HK-2 (cell line): ENCODE measurements around the gene SQSTM1.

Experiments
- DNase-seq: peaks from one replicate; pipeline ENCODE4 v3.0.0-alpha.2; 2018; ENCODE audit not compliant: unreplicated experiment

The SQSTM1 gene

DNA sequence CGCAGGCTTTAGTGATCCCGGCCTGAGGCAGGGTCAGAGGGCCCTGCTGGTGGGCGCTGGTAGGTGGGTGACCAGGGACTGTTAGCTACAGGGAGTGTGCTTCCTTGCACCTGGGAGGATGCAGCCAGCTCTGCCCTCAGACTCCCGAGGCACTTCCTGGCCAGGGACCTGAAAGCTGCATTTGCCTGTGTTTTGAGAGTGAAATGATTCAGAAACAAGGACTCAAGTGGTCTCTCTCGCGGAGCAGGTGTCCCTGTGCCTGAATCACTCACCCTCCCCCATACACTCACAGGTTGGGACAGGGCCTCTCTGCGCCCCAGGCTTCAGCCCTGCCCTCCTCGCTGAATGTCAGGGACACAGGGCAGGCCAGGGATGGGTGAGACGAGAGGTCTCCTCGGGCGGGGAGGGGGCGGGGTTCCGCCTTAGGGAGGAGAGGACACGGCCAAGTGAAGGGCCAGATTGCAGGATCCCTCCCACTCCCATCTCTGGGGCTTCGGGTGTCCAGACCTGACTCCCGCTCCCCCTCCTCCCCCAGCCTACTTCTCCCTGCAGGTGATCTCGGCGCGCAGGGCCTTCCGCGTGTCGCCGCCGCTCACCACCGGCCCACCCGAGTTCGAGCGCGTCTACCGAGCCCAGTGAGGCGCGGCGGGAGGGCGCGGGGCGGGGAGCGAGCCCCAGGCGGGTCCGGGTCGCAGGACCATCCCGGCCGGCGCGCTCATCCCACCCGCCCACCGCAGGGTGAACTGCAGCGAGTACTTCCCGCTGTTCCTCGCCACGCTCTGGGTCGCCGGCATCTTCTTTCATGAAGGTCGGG is 25.4 kb upstream of the SQSTM1 start:
- peak; percentile 35 for DNase-seq

DNA sequence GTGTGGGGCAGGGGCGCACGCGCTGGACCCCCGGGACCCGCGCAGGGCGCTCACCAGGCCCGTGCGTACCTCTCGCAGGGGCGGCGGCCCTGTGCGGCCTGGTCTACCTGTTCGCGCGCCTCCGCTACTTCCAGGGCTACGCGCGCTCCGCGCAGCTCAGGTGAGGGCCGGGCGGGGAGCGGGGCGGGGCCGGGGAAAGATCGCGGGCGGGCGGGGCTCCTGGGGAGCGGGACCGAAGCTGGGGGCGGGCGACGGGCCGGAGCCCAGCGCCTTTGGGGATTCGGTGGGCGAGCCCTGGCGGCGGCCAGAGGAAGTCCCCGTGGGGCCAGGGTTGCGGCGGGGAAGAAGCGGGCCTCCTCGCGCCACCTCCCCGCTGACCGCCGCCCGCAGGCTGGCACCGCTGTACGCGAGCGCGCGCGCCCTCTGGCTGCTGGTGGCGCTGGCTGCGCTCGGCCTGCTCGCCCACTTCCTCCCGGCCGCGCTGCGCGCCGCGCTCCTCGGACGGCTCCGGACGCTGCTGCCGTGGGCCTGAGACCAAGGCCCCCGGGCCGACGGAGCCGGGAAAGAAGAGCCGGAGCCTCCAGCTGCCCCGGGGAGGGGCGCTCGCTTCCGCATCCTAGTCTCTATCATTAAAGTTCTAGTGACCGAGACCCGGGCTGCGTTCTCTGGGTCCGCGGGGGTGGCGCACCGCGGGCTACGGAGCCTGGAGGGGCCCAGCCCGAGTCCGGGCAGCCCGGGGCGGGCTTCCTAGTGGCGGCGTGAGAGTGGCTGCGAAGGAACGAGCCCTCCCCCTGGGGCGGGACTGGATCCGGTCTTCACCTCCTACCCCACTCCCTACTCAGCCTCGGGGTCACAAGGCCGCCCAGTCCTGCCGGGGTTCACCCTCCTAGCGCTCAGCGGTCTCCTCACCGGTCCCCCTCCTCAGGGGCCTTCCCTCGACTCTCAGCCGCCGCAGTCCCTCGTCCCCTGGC is 24.6 kb upstream of the SQSTM1 start:
- peak; percentile 80 for DNase-seq

DNA sequence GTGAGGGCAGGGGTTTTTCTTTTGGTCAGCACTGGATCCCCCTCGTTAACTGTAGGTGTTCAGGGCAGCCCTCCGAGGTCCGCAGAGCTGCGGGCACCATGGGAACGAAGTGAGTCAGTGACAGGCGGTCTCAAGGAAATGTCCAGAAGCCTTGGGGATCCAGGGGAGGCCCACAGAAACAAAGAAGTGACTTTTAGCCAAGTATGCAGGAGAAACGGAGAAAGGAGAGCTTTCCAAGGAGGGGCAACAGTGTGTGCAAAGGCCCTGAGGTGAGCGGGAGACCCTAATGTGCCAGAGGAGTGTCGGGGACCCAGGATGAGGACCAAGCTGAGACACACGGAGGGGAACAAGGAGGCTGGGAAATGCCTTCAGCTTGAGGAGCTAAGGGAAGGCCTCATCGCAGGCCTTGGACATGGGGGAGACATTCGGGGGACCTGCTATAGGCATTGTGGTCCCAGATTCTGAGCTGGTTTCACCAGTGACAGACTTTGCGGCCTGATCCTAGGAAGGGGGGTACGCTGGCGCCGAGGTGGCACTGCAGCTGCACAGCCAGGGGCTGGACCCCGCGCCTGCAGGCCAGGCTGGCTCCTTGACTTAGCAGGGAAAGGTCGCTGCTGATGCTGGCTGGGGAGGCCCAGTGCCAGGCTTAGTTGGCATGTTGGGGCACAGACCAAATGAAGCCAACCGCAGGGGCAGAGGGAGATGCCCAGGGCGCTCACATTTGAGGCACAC is 23.7 kb upstream of the SQSTM1 start:
- no peak for DNase-seq

DNA sequence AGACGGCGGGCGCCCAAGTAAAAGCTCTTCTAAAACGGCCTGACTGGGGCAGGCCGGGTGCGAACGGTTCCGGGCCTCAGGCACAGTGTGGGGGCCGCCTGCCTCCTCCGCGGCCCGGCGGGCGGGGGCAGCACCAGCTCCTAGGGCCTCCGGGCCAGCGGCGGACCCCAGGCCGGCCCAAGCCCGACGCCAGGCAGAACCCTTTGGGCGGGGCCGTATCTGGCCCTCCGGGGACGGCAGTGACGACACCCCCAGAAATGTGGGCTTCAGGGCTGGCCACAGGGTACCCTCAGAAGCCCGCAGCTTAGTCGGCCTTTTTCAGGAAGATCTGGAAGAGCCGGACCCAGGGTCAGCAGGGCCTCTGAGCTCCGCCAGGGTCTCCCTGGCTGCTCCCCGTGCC is 23.0 kb upstream of the SQSTM1 start:
- no peak for DNase-seq

DNA sequence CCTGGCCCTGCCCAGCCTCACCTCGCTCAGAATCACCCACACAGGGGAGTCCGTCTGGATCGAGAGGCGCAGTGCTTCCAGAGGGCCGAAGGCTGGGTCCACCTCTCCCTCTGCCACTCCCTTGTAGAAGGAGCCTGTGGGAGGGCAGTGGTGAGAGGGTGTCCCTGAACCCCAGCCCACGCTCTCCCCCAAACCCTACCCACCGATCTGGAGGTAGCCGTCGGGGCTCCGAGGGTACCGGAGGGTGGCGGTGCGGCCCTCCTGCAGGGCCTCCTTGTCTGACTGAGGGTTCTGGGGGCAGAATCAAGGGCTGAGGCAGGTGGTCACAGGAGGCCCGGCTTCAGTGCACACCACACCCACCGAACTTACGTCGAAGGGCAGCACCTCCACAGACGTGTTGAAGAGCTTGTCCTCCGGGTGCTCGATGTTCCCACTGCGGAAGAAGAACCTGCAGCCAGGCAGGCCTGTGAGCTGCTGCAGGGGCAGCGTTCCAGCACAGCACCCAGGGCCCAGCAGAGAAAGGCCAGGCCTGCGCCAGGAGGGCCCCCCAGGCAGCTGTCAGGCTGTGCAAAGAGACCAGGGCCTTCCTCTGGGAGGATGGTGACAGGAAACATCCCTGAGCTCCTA is 22.4 kb upstream of the SQSTM1 start:
- DNase-seq, result no peak

DNA sequence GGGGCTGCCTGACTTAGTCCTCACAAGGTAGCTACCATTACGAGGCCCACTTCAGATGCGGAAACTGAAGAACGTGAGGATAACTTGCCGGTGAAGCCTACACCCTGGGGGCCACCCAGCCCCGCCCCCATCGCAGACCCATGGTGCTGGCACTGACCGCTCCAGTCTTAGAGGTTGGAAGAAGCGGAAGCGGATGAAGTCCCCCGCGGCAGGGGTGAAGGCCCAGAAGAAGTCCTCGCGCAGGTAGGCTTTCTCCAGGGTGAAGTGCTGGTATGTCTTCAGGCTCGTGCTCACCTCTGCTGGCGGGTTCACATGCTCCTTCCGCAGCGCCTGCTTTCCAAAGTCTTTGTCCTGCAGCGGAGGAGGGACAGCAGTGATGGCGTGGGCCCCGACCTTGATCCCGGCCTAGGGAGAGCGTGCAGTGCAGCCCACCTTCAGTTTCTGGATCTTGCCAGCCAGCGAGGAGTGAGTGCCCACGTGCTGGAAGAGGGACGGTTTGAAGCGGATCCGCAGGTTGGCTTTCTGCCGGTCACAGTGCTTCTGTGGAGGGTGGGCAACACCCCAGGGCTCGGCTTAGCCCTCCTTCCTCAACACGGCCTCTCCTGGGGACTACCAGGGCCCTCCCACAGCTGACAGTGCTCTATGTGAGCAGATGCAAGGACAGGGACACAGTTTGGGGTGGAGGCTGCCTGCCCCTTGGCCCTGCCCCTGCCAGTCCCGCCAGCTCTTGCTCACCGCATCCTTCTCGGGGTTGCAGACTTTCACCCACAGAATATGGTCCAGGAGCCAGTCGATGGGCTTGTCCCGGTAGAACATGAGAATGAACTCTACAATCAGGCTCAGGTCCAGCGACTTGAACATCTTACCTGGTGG is 21.7 kb upstream of the SQSTM1 start:
- DNase-seq, result no peak

DNA sequence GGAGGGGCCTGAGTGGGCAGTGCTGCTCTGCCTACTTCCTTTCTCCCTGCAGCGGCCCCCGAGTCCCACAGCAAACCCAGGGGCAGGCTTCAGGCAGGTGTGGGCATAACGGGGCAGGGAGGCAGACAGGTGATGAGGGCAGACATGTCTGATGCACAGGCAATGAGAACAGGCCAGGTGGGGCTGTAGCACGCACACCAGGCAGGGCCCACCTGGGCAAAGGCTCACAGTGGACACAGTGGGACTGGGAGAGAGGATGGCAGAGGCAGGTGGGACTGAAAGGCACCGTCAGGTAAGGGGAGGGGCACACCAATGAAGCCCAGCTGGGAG is 21.1 kb upstream of the SQSTM1 start:
- no peak for DNase-seq

DNA sequence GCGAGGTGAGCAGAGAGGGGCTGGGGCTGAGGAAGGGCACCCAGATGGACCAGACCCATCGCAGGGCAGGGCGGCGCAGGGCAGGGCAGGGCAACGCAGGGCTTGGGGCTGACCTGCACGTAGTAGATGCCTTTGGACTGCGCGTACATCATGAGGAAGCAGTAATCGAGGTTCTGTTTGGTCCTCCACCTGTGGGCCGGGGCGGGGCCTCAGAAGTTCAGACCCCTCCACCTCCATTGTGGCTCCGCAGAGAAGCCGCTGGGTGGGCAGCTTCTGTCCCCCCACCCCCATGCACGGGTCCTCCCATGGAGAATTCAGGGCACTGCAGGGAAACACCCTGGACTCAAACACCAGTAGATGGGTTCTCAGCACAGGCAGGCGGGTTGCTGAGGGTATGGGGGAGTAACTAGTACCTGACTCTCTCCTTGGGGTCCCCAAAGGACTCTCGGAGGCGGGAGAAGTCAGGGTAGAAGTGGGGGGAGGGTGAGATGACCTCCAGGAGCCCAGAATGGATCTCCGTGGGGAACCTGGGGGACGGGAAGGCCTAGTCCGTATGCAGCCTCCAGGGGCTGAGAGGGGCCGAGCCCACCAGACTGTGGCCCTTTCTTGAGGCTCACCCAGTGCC is 20.5 kb upstream of the SQSTM1 start:
- no peak for DNase-seq

DNA sequence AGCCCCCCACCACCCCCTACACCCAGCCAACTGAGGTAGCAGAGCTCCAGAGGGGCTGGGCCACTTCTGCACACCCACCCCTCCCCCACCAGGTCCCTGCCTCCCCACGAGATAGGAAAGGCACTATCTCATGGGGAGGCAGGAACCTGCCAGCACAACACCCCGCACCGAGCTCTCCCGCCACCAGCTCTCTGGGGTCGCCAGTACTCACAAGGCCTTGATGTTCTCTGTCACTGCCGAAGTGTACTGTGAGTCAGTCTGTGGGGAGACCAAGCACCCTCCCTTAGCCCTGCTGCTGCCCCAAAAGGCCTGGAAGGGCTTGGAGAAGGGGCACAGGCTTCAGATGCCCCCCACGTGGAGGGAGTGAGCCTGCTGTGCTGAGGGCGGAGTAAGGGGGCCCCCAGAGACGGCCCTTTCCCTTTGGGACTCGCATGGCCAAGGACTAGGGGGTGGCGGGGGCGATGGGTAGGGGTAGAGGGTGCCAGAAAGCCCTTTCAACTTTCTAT is 20.0 kb upstream of the SQSTM1 start:
- no peak for DNase-seq

DNA sequence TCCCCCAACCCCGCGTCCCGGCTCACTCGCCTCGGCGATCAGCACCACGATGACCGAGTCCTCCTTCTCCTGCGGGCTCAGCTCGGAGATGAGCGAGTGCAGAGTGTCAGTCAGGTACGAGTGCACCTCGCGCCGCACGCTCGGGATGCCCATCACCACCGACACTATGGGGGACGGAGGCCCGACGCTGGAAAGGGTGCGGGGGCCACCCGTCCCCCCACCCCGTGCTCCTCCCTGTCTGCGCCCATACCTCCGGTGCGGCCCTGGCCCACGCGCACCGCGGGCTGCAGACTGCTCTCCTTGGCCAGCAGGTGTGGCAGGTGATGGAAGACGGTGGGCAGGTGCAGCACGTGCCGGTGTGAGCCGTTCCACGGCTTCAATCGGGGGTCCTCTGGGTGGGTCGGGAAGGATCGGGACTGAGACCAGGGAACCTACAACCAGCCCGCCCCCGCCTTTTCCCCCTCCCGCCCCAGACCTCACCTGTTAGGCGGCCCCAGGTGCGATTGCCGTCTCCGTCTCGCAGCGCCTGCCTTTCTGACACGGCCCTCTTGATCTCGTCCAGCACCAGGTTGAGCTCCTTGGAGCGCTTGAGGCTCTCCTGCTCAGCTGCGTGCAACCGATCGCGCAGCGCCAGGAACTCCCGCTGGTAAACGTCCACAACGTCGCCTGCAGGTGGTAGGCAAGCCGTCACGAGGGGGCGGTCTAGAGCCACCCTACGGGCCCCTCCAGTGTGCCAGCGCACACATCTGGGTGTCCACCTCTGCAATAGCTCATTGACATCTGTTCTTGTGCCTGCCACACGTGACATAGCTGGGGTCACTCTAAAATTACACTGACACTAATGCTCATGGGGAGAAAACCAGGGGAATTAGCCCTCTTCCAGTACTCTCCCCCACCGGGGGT is 19.1 kb upstream of the SQSTM1 start:
- no peak for DNase-seq

DNA sequence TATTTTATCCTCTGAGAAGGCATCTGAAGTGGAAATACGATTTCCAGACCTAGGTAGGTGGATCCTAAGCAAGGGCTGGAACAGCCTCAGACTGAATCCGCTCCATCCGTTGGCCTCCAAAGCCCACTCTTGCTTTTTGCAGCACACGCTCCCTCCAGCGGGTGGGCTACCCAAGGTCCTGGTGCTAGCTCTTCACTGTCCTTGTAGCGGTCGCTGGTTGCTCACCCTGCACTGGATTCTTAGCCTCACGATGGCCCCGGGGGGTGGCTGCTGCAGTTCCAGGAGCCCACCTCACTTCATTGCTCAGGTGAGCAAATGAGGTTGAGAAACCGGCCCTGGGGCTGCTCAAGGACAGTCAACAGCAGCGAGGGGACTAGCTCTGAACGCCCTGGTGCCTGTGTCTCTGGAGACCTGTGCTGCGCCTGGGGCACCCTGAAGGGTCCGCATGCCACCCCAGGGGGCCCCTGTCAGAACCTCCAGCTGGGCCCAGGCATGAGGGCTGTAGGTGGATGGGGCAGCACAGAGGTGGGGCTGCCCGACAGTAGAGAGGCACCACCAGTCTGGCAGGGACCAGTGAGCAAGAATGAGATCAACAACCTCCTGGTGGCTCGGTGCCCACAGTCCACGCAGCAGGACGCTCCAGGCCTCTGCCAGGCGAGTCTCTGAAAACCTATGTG is 18.4 kb upstream of the SQSTM1 start:
- no peak for DNase-seq

DNA sequence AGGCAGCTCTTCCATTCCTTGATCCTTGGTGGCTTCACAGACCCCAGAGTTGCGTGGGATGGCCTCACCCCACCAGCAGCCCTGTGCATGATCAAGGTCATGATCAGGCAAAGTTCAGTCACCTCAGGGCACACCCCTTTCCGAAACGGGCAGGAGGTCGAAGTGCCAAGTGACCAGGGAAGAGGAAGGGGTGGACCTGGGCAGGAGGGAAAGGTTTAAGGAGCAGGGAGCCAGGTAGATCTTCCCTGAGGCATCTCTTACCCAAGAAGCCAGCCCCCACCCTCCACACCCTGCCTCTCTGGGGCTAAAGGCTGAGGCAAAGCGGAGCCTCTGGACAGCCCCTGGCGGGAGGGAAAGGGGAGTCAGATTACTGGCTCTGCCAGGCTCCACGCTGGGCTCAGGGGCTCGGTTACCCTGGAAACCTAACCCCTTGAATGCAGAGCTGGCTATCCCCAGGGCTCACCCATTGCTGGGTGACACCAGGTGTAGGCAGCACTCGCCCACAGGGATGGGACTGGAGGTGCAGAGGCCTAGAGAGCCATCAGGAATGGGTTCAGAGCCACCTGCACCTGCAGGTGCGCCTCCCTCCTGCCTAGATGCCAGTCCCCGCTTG is 17.6 kb upstream of the SQSTM1 start:
- DNase-seq, result no peak

DNA sequence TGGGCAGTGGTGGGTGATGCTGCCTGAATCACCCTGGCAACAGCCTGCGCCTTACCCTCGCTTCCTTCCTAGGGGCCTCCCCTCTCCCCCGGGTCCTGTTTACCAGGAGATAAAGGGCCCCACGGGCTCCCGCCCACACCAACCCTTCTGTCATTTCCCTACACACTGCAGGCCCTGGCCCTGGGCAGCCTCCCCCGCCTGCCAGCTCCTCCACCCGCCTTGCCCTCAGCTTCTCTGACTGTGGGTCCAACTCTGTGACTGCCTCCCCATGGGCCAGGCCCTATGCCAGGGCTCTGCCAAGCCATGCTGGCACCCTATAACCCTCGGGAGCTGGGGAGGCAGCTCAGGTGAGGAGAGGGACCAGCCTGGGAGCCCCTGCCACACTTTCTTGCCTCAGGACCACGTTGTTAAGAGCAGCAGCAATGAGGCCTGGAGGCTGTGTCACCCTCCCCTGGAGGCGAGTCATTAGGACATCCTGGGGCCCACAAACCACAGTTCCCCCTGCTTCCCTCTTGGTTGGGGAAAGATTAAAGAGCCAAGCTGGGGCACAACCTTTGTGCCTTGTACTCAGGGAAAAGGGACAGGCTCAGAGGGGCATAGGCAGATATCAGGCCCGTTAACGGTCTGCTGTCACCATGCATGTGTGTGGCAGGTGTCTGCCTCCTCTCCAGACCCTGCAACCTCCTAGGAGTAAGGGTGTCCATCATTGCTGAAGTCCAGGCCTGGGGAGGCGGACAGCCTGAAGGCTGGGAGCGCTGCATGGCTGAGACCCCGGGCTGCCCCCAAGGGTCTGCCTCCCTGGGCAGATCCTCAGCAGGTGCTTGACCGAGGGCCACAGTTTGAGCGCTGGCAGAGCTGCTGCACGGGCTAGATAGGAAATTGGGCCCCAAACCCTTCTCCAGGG is 16.8 kb upstream of the SQSTM1 start:
- no peak for DNase-seq

DNA sequence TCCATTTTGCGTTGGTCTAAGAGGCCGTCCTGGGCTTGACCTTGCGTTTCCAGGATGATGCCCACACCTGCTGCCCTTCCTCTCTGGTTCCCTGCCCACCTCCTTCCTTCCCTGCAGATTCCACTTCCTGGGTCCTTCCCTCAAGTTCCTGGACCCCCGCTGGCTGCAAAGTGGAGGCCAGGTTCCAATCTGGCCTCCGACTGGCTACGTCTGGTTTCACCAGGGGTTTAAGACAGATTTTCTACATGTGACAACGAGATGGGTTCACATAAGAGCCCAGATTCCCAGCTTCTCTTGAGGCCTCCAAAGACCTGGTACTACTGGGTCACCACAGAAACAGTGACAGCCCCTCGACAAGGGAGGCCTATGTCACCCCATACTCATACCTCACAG is 16.2 kb upstream of the SQSTM1 start:
- no peak for DNase-seq

DNA sequence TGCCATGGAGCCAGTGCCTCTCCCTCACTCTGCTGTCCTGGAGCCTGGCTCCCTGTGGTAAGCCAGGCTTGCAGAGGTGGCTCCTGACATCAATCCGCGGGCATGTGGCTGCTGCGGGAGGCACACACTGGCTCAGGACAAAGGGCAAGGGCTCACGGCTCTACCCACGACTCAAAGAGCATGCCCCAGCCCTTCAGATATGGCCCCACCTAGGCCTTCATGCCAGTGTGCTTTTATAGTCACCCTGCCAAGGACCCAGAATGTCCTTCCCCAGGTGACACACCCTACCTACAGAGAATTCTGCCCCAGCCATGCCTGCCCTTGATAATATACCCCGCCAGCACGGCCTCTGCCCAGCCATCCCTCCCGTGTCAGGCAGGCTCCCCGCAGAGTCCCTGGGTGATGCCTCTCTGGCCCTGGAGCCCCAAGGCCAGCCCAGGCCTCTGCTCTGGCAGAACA is 15.6 kb upstream of the SQSTM1 start:
- no peak for DNase-seq

DNA sequence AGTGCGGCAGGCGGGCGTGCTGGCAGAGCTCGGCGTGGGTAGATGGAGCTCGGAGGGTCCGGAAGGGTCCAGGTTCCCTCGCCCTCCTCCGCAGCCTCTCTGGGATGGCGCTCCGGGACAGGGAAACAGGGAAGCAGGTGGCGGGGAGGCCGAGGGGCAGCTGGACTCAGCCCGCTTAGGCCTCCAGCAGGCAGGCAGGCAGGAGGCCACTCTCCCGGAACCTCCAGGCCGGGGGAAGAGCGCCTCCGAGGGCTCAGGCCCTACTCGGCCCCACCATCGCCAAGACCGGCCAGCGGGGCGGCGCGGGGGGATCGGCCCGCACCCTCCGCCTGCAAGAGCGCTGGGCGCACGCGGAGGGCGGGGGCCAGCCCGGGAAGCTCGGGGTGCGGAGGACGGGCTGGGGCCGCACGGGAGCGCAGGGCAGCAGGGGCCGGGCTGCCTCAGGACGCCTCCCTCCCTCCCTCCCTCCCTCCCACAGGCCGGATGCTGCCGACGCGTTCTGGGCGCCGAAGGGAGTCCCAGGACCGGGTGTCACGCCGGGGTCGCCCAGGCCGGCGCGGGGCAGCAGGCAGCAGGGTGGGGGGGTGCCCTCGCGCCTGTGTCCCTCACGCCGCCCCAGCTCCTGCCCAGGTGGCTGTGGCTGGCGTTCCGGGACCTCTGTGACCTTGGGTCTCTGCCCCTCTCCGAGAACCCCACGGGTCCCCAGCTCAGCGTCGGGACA is 15.0 kb upstream of the SQSTM1 start:
- DNase-seq, result peak; percentile 43
